Embryonic facial prominence (tissue), 1 donor: ENCODE measurements around the gene LRIG2.
A peak's percentile ranks its signal among the peaks of the same experiment; 100 is the strongest.
"Not testable (repeated sequence)": the region's sequence is repeated elsewhere in the genome, so short reads cannot be mapped to it uniquely, and the experiment has no call there.

Experiments used
- DNase-seq: peaks from one replicate; pipeline ENCODE4 v3.0.0-alpha.2; 2016; ENCODE audit errors: extremely low spot score

The LRIG2 gene, protein sequence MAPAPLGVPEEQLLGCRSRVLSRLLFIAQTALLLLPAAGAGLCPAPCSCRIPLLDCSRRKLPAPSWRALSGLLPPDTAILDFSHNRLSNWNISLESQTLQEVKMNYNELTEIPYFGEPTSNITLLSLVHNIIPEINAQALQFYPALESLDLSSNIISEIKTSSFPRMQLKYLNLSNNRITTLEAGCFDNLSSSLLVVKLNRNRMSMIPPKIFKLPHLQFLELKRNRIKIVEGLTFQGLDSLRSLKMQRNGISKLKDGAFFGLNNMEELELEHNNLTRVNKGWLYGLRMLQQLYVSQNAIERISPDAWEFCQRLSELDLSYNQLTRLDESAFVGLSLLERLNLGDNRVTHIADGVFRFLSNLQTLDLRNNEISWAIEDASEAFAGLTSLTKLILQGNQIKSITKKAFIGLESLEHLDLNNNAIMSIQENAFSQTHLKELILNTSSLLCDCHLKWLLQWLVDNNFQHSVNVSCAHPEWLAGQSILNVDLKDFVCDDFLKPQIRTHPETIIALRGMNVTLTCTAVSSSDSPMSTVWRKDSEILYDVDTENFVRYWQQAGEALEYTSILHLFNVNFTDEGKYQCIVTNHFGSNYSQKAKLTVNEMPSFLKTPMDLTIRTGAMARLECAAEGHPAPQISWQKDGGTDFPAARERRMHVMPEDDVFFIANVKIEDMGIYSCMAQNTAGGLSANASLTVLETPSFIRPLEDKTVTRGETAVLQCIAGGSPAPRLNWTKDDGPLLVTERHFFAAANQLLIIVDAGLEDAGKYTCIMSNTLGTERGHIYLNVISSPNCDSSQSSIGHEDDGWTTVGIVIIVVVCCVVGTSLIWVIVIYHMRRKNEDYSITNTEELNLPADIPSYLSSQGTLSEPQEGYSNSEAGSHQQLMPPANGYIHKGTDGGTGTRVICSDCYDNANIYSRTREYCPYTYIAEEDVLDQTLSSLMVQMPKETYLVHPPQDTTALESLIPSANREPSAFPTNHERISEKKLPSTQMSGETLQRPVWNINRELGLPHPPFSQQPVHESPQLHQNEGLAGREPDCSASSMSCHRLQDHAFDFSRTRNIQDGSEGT

GRCh38 chr1:113072757-113073478 is at the start of gene LRIG2:
LRIG2 (plus strand) TSS chr1:113073198; CDS start chr1:113073407, 209 bp downstream.
- DNase-seq = peak; percentile 95

DNA sequence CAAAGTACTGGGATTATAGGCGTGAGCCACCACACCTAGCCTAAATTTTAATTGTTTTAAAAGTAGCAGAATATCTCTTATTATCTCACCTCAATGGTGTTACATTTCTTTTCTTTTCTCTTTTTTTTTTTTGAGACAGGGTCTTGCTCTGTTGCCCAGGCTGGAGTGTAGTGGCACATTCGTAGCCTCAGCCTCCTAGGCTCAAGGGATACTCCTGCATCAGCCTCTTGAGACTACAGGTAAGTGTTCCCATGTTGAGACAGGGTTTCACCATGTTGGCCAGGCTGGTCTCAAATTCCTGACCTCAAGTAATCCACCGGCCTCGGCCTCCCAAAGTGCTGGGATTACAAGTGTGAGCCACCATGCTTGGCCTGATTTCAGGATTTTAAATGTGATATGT is 49.7 kb upstream of the LRIG2 start:
- not testable (repeated sequence) for DNase-seq

GRCh38 chr1:113027007-113027406 is 46.0 kb upstream of the LRIG2 start:
- DNase-seq = no peak

GRCh38 chr1:113027449-113027848 is 45.5 kb upstream of the LRIG2 start:
- no peak for DNase-seq

- DNase-seq = no peak
These were observed 43.2 kb upstream of the LRIG2 start for GRCh38 chr1:113029822-113030221.

DNA sequence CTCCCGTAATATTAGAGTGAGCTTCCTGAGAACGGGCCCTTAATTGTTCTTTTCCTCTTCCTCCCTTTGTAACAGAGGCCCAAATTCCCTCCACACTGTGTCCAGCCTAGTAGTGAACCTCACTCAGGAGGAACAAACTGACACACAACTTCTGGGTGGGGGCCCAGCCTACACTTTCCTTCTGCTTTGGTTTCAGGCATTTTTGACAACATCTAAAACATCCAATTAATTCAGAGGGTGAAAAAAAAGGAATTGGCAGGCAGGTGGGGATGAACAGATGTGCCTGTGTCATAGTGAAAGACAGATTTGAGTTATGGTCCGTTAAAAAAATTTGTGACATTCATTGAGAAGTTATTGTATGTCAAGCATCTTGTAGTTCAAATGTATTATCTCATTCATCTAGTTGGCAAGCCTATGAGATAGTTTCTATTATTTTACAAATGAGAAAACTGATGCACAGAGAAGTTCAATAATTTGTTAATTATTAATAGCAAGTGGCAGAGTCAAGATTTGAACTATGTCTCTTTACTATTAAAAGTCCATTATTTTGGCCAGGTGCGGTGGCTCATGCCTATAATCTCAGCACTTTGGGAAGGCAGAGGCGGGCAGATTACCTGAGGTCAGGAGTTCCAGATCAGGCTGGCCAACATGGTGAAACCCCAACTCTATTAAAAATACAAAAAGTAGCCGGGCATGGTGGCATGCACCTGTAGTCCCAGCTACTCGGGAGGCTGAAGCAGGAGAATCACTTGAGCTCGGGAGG is 41.6 kb upstream of the LRIG2 start:
- DNase-seq = no peak

GRCh38 chr1:113035086-113035485 is 37.9 kb upstream of the LRIG2 start:
- no peak for DNase-seq

DNA sequence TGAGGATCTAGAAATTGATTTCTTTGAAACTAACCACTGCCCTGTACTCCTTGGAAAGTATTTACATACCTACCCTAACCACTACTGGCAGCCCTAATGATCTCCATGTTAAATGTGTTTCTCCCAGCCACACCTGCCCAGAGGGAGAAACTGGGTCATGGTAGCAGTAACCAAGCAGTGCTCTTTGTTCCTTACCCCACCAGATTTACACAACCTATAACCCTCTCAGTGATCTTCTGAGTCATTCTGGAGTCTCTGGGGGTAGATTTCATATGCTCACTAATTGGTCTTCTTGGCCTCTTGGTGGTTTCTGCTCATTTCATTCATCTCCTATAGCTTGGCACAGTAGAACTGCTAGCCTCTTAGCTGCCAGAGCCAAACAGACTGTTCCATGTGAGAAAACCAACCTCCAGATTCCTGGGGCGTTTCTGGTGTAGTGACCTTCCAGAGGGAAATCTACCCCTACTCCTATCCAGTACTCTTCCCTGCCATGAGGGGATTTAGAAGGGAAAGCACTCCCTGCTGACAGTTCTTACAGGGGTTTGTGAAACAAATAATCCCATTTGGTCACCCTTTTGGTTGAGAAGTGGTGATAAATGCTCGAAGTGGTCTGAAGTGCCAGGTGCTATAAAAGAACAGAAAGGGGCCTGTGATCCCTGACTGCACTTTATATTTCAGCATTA is 36.2 kb upstream of the LRIG2 start:
- no peak for DNase-seq

GRCh38 chr1:113040041-113040440 is 33.0 kb upstream of the LRIG2 start:
- DNase-seq = no peak

DNA sequence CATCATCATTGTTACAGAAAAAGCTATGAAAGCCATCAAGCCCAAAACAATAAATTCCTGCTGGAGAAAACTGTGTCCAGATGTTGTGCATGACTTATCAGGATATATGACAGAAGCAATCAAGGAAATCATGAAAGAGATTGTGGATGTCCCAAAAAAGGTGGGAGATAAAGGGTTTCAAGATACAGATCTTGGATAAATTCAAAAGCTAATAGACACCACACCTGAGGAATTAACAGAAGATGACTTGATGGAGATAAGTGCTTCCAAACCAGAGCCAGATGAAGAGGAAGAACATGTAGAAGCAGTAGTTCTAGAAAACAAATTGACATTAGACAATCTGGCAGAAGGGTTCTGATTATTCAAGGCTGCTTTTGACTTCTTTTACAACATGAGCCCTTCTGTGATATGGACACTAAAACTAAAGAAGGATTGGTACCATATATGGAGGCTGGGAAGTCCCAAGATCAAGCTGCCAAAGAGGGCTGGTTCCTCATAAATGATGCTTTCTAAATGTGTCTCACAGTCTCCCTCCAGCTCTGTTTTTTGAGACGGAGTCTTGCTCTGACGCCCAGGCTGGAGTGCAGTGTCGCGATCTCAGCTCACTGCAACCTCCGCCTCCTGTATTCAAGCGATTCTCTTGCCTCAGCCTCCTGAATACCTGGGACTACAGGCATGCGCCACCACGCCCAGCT is 32.1 kb upstream of the LRIG2 start:
- no peak for DNase-seq

GRCh38 chr1:113041569-113042284 is 31.3 kb upstream of the LRIG2 start:
- DNase-seq = no peak

DNA sequence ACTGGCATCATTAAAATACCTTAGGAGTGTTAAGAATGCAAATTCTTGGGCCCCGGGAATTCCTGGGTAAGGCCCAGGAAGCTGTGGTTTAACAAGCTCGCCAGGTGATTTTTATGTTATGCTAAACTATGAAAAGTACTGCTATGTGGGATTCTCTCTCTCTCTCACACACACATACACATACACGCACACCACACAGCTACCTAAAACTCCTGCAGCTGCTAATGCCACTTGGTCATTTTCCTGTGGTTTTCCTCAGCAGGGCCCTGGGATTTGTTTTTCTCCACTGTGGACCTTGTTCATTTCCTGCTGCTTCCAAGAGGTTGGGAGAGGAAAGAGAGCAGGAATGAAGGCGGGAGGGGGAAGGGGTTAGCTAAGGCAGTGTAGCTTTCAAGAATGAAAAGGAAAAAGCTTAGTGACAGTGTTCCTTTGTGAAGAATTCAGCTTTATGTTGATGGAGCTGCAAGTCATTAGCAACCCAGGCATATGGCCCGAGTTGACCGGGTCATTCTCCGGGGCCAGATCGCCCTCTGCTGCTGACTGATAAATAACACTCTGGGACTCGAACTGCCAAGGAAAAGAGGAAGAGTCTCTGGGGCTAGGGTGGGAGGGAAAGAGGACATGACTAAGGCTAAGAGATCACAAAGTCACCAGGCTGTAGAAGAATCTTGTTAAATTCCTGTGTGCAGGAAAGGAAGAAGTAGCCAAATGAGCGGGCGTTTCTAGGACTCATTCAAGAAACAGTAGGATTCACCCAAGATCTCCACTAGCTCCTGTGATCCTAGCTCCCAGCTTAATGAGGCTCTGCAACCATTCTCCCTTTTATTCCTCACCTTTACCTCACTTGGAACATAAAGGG is 30.5 kb upstream of the LRIG2 start:
- no peak for DNase-seq

DNA sequence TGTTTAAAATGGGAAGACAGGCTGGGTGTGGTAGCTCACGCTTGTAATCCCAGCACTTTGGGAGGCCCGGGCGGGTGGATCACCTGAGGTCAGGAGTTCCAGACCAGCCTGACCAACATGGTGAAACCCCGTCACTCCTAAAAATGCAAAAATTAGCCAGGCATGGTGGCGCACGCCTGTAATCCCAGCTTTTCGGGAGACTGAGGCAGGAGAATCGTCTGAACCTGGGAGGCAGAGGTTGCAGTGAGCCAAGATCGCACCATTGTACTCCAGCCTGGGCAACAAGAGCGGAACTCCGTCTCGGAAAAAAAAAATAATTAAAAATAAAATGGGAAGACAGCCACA is 29.9 kb upstream of the LRIG2 start:
- not testable (repeated sequence) for DNase-seq

- DNase-seq = no peak
These were observed 26.4 kb upstream of the LRIG2 start for GRCh38 chr1:113046569-113046968.

DNA sequence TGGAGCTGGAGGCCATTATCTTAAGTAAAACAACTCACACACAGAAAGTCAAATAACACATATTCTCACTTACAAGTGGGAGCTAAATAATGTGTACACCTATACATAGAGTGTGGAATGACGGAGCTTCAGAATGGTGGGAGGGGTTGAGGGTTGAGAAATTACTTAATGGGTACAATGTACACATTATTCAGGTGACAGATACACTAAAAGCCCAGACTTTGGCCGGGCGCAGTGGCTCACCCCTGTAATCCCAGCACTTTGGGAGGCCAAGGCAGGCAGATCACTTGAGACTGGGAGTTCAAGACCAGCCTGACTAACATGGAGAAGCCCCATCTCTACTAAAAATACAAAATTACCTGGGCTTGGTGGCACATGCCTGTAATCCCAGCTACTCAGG is 24.9 kb upstream of the LRIG2 start:
- no peak for DNase-seq

DNA sequence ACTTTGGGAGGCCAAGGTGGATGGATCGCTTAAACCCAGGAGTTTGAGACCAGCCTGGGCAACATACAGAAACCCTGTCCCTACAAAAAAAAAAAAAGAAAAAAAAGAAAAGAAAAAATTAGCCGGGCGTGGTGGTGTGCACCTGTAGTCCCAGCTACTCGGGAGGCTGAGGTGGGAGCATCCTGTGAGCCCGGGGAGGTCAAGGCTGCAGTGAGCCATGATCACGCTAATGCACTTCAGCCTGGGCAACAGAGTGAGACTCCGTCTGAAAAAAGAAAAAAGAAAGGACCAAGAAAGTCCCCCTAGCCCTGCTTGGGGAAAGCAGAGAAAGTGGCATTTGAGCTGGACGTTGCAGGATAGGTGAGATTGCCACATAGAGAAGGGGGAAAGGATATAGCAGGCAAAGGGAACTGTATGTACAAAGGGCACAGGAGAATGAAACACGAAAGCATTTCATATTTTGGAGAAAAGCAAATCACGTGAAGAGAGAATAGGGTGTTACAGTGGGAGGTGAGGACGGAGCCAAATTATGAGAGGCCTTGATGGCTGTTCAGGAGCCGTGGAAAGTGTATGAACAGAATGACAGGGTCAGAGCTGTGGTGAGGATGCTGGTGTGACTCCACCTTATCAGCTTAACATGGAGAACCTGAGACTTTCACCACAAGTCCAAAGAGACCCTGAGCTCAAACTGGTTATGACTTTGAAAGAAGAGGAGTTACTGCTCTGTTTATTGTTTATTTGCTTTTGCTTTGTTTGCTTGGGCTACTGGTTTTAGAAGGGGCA is 19.5 kb upstream of the LRIG2 start:
- DNase-seq = no peak

- no peak for DNase-seq
These were observed 17.4 kb upstream of the LRIG2 start for GRCh38 chr1:113055570-113055969.

DNA sequence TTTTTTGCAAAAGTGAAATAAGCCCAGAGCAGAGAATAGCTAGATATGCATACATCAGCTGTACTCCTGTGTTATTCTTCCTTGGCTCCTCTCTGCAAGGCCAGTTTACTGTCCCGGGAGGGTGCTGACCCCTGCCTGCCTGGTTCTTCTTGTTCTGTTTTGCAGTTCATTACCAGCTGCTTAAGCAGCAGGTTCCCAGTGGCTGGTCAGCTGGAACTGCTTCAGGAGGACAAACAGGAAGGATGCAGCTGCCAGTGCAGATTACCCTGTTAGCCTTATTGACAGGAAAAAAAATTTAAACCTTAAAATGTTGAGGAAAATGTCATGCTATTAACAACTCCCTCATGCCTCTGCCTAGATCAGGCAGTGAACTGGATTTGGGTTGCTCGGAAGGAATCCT is 16.0 kb upstream of the LRIG2 start:
- DNase-seq = no peak
